NB4 (cell line): ENCODE data around the gene KIRREL1.

Experiments
- POLR2A ChIP-seq: IDR thresholded peaks from 2 replicates; pipeline ENCODE4 v1.6.1; 2011; ENCODE audit warnings: mild to moderate bottlenecking; ENCODE audit not compliant: insufficient read length; ENCODE audit errors: extremely low read depth
- TF ChIP-seq, protein P1 (sequence below): IDR thresholded peaks from one replicate; pipeline ENCODE4 v1.5.1; 2012; ENCODE audit warnings: low read depth, low read length
- TF ChIP-seq, protein P2 (sequence below): IDR thresholded peaks from 2 replicates; pipeline ENCODE4 v1.6.1; 2011; ENCODE audit warnings: low read depth, low read length

DNA sequence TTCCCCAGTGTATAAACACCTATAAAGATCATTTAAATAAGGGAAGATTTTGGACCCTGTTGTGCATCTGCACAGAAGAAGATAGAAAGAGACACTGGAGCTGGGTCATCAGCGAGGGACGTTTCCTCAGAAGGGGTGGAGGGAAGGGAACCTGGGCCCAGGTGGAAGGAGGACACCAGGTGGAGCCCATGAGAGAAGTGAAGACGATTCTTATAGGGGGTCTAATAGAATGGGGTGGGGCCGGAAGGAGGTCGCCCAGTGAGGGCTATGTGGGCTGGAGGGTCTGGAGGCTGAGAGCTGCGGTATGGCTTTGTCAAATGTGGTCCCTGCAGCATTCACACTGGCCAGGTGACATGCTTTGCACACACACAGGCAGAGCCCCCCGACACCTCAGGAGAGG is 13.7 kb downstream of the KIRREL1 start:
- TF ChIP-seq, protein P1, sequence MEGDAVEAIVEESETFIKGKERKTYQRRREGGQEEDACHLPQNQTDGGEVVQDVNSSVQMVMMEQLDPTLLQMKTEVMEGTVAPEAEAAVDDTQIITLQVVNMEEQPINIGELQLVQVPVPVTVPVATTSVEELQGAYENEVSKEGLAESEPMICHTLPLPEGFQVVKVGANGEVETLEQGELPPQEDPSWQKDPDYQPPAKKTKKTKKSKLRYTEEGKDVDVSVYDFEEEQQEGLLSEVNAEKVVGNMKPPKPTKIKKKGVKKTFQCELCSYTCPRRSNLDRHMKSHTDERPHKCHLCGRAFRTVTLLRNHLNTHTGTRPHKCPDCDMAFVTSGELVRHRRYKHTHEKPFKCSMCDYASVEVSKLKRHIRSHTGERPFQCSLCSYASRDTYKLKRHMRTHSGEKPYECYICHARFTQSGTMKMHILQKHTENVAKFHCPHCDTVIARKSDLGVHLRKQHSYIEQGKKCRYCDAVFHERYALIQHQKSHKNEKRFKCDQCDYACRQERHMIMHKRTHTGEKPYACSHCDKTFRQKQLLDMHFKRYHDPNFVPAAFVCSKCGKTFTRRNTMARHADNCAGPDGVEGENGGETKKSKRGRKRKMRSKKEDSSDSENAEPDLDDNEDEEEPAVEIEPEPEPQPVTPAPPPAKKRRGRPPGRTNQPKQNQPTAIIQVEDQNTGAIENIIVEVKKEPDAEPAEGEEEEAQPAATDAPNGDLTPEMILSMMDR = no peak
- no peak for TF ChIP-seq POLR2A
- TF ChIP-seq, protein P2, sequence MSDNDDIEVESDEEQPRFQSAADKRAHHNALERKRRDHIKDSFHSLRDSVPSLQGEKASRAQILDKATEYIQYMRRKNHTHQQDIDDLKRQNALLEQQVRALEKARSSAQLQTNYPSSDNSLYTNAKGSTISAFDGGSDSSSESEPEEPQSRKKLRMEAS = no peak
